BE2C (cell line): Measurements from ENCODE around the gene DDX28.
"Not testable (repeated sequence)": the region's sequence is repeated elsewhere in the genome, so short reads cannot be mapped to it uniquely, and the experiment has no call there.

ENCODE experiments used
- DNase-seq: peaks from one replicate; pipeline ENCODE4 v3.0.0-alpha.2; 2020
- H3K27me3 ChIP-seq: fragments of 250-450 bp; sonication (Bioruptor Pico); 2 replicates; pipeline ENCODE4 v1.5.1; 2020; ENCODE audit warnings: mild to moderate bottlenecking
- H3K36me3 ChIP-seq: fragments of 250-450 bp; sonication (Bioruptor Pico); 2 replicates; pipeline ENCODE4 v1.5.1; 2020; ENCODE audit warnings: mild to moderate bottlenecking
- H3K4me1 ChIP-seq: fragments of 250-450 bp; sonication (Bioruptor Pico); 2 replicates; pipeline ENCODE4 v1.5.1; 2020
- H3K4me3 ChIP-seq: 2 replicates; pipeline ENCODE4 v1.5.1; 2011; ENCODE audit warnings: low read depth, low read length
- H3K9me3 ChIP-seq: fragments of 250-450 bp; sonication (Bioruptor Pico); 2 replicates; pipeline ENCODE4 v1.5.1; 2020
- CTCF ChIP-seq: IDR thresholded peaks from 2 replicates; pipeline ENCODE4 v1.5.1; 2012; ENCODE audit warnings: mild to moderate bottlenecking, low read depth, low read length

The DDX28 gene

GRCh38 chr16:67996666-67997065 is 26.4 kb downstream of the DDX28 start:
- Histone ChIP-seq H3K9me3 (no peaks in the 10 kb centered on the region; the same call in 1 of the 2 replicates), H3K4me1 (no peaks in the 10 kb centered on the region), H3K27me3 (no peaks in the 10 kb centered on the region), H3K36me3 (no peaks in the 10 kb centered on the region), H3K4me3 (no peak overlapping the region)
- no peak for DNase-seq
- no peak for TF ChIP-seq CTCF

GRCh38 chr16:67995423-67995822 is 27.6 kb downstream of the DDX28 start:
- no peak overlapping the region for H3K4me3 ChIP-seq
- H3K4me1 ChIP-seq, result no peaks in the 10 kb centered on the region
- no peak for TF ChIP-seq CTCF
- no peaks in the 10 kb centered on the region for H3K27me3 ChIP-seq
- no peaks in the 10 kb centered on the region for H3K36me3 ChIP-seq
- no peaks in the 10 kb centered on the region; the same call in 1 of the 2 replicates for H3K9me3 ChIP-seq
- DNase-seq, result no peak

- H3K4me3 ChIP-seq, DNase-seq, H3K27me3 ChIP-seq, H3K36me3 ChIP-seq, H3K4me1 ChIP-seq, H3K9me3 ChIP-seq: not testable (repeated sequence)
Observed at GRCh38 chr16:67994040-67994408, 29.0 kb downstream of the DDX28 start.

- Histone ChIP-seq H3K27me3 (no peaks in the 10 kb centered on the region), H3K4me3 (no peak overlapping the region; the same call in 1 of the 2 replicates), H3K4me1 (no peaks in the 10 kb centered on the region), H3K36me3 (no peaks in the 10 kb centered on the region), H3K9me3 (no peaks in the 10 kb centered on the region)
- DNase-seq, result peak; percentile 83
- TF ChIP-seq CTCF, result peak; percentile 88
Observed at GRCh38 chr16:67993207-67994039, 29.6 kb downstream of the DDX28 start.

GRCh38 chr16:67992661-67993206 is 30.3 kb downstream of the DDX28 start:
- no peak overlapping the region for H3K4me3 ChIP-seq

GRCh38 chr16:67990018-67990386 is 33.0 kb downstream of the DDX28 start:
- Histone ChIP-seq H3K36me3 (no peaks in the 10 kb centered on the region), H3K4me1 (no peaks in the 10 kb centered on the region), H3K27me3 (no peaks in the 10 kb centered on the region), H3K9me3 (no peaks in the 10 kb centered on the region), H3K4me3 (no peak overlapping the region)
- TF ChIP-seq CTCF, result no peak
- no peak for DNase-seq

More at GRCh38 chr16:67992661-67993206, 30.3 kb downstream of the DDX28 start:
- DNase-seq, result no peak
- H3K36me3 ChIP-seq, result no peaks in the 10 kb centered on the region
- no peak for TF ChIP-seq CTCF
- no peaks in the 10 kb centered on the region for H3K27me3 ChIP-seq
- H3K9me3 ChIP-seq, result no peaks in the 10 kb centered on the region
- H3K4me1 ChIP-seq, result no peaks in the 10 kb centered on the region
